GM15510 (cell line): ENCODE data around the gene PRSS57.

ENCODE experiments used
- POLR2A ChIP-seq: IDR thresholded peaks from 3 replicates; pipeline ENCODE4 v1.6.1; 2011; ENCODE audit warnings: borderline replicate concordance; ENCODE audit not compliant: insufficient read length; ENCODE audit errors: extremely low read depth

The PRSS57 gene

DNA sequence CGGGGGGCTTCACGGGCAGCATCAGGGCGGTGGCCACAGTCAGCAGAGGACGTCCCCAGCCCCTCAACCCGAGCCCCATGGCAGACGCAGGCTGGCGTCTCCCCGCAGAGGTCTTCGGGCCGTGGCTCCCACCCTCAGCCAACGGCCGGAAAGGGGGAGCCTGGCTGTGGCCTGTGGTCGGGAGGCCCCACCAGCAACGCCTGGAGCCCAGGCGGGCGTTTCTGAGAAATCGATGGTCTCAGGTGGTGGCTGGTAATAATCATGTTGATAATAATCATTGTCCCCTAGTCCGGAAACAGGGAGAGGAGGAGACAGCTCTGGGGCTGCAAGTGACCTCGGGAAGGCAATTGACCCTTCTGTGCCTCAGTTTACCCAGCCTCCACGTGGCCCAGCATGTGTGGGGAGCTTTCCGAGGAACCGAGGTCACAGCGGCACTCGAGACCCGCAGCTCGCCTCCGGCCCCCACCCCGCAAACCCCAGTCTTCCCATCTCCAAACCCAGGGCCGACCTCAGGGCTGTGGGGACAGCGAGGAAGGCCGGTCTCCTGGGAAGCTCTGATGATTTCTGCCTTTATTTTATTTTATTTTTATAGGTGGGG, at the start of gene PRSS57:
Gene PRSS57 (minus strand): TSS at position 101 of the 598 bp plus-strand sequence. CDS start 22 bp downstream, at position 79.
- TF ChIP-seq POLR2A, result no peak

- TF ChIP-seq POLR2A, result no peak
Measured at GRCh38 chr19:743168-743687, 48.0 kb upstream of the PRSS57 start.

GRCh38 chr19:742540-743075, 47.4 kb upstream of the PRSS57 start:
- TF ChIP-seq POLR2A, result no peak

- no peak for TF ChIP-seq POLR2A
Measured at GRCh38 chr19:741506-742131, 46.4 kb upstream of the PRSS57 start.

DNA sequence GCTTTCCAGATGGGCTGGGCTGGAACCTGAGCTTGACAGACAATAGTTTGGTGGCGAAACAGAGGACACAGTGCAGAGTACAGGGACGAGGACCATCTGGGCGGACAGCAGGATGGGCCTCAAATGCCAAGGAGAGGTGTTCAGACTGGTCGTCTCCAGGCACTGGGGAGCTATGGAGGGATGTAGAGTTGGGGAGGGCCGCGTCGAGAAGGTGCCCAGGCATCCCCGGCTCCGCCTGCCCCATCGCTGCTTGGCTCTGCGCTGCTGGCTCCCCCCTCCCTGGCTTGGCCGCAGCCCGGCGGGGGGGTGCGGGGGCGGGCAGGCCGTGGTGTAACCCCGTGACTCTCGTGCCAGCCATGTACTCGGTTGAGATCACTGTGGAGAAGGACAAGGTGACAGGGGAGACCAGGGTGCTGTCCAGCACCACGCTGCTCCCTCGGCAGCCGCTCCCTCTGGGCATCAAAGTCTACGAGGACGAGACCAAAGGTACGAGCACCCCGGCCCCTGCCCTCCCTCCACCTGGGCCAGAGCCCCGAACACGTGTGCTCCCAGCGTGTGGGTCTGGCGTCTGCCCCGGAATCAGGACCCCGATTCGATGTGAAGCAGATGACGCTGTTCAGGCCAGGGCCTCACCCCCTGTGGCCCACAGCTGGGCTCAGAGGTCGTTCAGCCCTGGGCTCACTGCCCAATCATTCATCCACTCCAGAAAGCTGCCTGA, 44.9 kb upstream of the PRSS57 start:
- TF ChIP-seq POLR2A, result no peak

DNA sequence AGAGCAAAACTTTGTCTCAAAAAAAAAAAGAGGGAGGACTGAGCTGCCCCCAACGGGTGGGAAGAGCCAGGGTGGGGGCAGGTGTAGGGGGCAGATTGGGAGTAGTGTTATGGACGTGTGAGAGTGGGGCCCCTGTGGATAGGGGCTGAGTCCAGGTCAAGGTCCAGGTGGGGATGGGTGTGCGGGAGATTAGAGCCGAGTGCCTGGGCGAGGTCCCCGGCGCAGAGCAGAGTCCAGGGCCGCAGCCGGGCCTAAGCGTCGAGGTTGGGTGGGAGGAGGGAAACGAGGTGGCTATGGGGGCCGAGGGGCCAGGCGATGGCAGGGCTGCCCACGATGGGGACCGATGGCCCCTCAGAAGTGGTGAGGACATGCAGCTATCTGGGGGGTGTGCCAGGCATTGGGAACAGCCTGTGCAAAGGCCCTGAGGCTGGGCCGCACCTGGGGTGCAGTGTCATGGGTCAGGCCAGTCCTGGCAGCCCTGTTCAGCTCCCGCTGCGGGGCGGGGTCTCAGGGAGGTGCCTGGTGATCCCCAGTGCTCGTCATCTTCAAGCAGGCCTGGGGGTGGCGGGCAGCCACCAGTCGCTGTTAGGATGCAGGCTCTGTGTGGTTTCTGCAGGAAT, 43.4 kb upstream of the PRSS57 start:
- TF ChIP-seq POLR2A, result no peak

DNA sequence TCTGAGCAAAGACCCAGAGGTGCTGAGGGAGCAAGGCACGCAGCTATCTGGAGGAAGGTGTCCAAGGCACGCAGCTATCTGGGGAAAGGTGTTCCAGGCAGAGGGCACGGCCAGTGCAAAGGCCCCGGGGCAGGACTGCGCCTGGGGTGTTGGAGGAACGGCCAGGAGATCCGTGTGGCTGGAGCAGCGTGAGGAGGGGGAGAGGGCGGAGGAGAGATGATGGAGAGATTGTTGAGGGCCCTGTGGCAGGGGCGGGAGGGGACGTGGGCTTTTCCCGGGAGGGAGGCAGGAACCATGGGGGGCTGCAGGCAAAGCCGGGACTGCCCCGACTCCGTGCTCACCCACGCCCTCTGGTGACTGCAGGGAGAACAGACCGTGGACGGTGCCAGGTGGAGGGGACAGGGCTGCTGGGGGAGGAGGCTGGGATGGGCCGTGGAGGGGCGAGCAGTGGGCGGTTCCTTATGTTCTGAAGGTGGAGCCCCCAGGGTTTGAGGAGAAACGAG, 42.4 kb upstream of the PRSS57 start:
- TF ChIP-seq POLR2A, result no peak

- TF ChIP-seq POLR2A, result no peak
Measured at GRCh38 chr19:736125-736524, 40.9 kb upstream of the PRSS57 start.

DNA sequence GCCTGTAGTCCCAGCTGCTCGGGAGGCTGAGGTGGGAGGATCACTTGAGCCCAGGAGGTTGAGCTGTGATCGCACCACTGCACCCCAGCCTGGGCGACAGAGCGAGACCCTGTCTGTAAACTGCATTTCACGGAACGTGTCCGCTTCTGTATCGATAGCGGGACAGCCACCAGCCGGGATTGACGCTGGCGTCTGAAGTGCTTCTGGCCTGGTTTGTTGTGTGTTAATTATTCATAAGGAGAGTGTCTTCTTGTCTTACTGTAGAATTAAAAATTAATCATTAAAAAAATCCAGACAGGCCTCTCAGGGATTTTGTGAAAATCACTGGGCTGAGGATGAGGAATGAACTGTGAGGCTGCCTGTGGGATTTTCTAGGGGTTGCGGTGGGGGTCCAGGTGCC, 39.5 kb upstream of the PRSS57 start:
- no peak for TF ChIP-seq POLR2A

DNA sequence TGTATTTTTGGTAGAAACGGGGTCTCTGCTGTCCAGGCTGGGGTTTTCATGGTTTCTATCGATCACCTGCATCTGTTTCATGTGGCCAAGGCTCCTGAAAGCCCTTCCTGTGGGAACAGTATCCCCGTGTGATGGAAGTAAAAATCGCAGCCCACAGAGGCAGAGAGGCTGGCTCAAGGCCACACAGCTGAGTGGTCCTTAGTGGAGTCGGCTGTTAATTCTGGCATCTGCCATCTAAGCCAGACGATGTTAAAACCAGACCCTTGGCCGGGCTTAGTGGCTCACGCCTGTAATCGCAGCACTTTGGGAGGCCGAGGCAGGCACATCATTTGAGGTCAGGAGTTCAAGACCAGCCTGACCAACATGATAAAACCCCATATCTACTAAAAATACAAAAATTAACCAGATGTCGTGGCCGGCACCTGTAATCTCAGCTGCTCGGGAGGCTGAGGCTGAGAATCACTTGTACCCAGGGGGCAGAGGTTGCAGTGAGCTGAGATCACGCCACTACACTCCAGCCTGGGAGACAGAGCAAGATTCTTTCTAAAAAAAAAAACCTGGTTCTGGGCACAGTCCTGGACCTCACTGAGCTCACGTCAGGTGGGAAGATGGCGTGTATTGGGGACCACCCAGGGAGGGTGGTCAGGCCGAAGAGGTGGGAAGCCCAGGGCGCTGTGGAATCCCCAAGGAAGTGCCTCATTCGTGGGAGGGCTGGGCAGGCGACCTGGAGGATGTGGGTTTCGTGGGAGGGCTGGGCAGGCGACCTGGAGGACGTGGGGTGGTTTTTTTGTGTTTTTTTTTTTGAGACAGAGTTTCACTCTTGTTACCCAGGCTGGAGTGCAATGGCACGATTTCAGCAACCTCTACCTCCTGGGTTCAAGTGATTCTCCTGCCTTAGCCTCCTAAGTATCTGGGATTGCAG, 37.2 kb upstream of the PRSS57 start:
- TF ChIP-seq POLR2A, result no peak

DNA sequence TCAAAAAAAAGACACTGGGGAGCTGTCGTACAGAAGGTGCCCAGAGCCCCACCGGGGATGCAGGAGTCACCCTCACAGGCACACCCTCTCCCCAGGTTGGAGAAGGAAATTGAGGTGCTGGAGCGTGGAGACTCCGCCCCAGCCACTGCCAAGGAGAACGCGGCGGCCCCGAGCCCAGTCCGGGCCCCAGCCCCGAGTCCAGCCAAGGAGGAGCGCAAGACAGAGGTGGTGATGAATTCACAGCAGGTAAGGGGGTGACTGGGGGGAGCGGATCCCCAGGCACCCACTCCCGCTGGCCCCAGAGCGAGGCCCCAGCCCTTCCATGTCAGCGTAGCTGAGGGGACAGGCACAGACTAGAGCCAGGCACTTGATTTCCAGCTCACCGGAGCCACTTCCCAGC, 35.7 kb upstream of the PRSS57 start:
- no peak for TF ChIP-seq POLR2A

DNA sequence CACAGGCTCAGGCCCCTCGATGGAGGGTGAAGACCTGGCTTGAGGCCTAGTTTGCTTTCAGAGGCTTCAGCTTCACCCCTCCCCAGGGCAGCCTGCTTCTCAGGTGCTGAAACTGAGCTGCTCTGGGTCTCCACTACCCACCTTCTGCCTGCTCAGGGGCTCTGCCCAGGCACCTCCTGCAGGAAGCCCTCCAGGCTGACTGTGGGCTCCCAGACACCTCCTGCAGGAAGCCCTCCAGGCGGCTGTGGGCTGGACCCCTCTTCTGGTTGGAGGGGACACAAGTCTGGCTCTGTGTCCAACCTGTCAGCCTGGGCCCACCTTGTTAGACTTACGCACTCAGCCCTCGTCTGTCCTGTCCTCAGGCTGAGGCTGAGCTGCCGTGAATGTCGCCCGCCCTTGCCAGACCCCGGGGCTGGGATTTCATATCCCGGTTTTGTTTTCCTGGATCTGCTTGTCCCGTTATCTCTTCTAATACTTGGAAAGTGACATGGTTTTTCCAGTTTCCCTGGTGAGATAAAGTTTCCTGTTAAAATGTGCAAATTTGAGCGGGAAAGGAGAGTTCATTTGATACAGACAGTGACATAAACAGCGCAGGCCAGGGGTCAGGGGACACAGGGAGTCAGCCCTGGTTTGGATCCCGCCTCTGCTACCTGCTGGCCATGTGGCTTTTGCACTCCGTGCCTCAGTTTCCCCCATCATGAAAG, 34.9 kb upstream of the PRSS57 start:
- TF ChIP-seq POLR2A, result no peak

DNA sequence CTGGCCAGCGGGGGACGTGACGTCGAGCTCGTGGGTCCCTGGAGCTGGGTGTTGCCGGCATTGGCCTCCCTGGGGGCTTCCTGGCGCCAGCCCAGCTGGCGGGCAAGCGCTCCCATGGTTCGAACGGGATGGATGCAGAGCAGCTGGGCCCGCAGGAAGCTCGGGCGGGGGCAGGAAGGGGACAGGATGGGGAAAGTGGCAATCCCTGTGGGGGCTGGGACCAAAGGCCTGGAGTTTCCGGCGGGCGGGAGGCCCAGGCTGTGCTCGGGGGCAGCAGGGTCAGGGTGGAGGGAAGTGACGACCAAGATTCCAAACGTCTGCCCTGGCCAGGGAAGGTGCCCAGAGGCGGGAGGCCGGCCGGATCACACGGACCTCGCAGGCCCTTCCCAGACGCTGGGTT, 32.8 kb upstream of the PRSS57 start:
- TF ChIP-seq POLR2A, result no peak
